ENCODE data around the gene NRCAM.

The NRCAM gene

GRCh38 chr7:108423089-108423989, 32.9 kb downstream of the NRCAM start:
- DNase-seq = no peak

DNA sequence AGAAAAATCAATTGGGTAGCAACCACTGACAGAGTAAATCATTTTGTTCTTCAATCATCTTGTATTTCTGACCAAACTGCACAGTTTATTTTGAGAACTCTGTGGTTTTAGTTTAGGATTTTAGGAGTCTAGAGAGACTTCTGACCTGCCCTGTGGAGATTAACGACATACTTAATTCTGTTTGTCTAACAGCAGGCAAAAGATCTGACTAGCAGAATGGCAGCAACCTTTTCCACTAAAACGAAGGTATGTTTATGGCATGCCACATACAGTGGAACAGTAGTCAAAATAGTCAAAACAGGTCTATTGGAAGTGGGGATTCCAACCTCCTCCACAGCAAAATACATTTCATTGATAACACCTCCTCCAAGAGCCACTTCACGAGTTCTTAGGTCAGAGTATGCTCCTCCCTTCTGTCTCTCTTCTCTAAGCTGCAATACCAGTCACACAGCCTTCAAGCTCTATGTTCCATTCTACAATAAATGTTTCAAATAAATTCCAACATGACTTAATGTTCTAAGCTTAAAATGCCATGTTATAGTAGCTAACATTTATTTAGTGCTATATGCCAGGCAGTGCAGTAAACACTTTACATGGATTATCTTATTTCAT, 34.4 kb downstream of the NRCAM start:
- no peak for DNase-seq

GRCh38 chr7:108419961-108420908, 36.0 kb downstream of the NRCAM start:
- peak in 1 of 2 experiments; percentile 3 for DNase-seq

DNA sequence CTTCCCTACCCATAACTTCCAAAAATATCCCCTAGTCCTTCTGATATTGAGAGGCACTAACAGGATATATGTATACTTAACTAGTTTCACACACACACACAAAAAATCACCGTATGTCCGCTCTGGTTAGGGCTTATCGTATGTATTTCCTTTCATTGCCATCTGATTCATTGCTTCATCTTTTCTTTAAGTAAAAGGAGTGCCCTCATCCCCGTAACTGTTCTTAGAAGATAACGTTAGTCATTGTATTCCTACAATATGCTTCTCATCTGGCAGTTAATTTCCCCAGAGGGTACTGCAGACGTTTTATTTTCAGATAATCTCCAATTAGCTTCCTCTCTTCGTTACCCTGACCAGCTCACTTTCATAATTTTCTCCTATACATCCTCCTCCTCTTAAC, 37.3 kb downstream of the NRCAM start:
- DNase-seq = peak in 1 of 2 experiments; percentile 8

DNA sequence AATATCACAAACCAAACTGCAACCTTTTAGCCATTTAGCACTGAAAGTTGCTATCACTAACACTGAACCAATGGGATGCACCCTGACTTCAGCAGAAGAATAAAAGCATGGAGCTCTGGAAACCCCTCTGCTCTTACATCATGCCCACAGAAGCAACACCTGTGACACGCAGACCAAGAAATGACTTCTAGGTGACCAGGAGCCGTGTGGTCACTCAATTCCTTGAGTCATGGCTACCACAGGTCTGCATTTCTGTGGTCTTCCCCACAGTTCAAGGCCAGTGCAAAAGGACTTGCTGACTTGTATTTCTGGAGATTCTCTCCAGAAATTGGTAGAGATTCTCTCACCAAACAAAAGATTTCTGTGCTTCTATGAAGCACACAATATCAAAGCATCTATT, 38.3 kb downstream of the NRCAM start:
- no peak for DNase-seq

- no peak for DNase-seq
These were observed 39.1 kb downstream of the NRCAM start for GRCh38 chr7:108417144-108417543.

- peak; percentile 74 to 79 for DNase-seq
These were observed 40.3 kb downstream of the NRCAM start for GRCh38 chr7:108415821-108416536.

DNA sequence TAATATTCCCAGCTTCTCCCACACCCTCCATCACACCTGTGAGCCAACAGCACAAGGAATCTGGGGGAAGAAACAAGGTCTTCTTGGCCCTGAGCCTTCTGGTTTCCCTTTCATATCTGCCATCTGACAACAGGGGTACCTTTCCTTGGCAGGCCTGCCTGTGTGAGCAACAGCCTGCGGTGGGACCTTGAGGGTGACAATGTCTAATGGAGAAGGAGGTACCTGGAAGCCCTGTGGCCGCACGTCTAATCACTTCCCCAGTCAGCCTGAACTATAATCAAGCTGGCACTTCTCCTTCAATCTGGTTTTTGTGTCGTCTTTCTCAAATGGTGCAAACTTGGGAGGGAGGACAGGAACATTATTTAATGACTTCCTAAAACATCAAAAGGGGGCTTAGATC, 41.2 kb downstream of the NRCAM start:
- no peak for DNase-seq

- DNase-seq = no peak
These were observed 42.3 kb downstream of the NRCAM start for GRCh38 chr7:108413782-108414492.

DNA sequence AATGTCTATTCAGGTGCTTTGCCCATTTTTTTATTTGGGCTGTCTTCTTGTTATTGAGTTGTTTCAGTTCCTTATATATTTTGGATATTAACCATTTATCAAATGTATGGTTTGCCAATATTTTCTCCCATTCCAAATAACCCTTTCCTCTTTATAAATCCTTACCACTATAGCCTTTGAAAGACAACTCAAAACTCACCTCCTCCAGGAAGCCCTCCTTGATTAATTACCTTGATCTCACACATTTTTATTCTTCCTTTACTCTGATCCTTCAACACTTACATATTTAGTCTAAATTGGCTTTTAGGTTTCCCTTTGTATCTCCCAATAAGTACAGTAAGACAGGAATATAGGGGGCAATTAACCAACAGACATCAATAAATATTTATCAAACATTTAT, 42.9 kb downstream of the NRCAM start:
- DNase-seq = no peak

DNA sequence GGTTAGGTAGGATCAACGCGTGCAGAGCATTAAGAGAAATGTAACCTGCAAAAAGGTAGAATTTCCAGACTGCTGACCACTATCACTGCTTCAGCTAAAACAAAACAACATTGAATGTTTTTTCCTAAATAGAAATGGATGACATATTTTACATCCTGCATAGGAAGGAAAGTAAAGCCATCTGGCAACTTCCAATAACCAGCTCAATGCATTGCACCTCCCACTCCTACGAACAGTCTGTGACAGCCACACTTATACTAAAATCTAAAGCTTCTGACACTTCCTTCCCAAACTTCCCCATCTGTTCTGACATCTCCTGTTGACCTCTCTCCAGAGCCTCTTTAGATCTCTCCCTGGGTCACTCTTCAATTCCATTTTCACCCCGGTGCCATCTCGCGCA, 47.1 kb downstream of the NRCAM start:
- DNase-seq = no peak

- no peak for DNase-seq
These were observed 47.8 kb downstream of the NRCAM start for GRCh38 chr7:108408296-108408991.

- no peak for DNase-seq
These were observed 48.6 kb downstream of the NRCAM start for GRCh38 chr7:108407676-108408075.

- no peak for DNase-seq
These were observed 49.9 kb downstream of the NRCAM start for GRCh38 chr7:108406222-108406890.

DNA sequence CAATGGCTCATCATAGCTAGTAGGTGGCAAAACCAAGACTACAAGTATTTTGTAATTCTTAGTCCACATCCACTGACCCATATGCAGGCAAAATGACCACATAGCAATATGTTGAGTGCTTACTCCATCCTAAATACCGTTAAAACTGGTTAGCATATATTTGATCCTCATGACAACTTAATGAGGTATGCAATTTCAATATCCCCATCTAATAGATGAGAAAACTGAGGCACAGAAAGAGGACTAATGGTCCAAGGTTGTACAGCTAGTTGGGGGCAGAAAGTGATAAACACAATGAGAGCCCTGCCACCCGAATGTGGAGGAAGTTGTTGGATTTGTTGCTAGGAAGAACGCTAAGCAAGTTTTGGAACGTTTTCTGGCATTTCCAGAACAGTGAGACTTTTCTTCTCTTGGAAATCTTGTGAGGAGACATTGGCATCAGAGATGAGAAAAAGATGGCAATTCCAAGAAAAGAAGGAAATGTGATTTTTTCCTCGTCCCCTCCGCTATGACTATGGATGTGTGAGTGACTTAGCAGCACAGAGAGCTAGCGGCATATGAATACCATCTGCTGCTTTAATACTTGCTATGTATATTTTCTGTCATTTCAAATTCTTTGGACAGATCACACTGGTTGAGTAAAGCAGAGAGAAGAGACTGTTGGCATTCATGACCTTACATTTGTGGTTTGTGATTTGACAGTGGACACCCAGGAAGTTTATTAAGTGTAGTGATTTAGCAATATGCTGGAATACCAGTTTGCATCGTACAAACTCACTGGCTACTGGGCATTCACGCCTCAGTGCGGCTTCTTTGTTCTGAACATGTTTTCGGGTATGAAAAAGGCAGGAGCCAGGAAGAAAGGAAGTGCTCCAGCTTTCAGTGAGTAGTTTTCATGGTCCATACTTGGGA, 51.5 kb downstream of the NRCAM start:
- no peak for DNase-seq

DNA sequence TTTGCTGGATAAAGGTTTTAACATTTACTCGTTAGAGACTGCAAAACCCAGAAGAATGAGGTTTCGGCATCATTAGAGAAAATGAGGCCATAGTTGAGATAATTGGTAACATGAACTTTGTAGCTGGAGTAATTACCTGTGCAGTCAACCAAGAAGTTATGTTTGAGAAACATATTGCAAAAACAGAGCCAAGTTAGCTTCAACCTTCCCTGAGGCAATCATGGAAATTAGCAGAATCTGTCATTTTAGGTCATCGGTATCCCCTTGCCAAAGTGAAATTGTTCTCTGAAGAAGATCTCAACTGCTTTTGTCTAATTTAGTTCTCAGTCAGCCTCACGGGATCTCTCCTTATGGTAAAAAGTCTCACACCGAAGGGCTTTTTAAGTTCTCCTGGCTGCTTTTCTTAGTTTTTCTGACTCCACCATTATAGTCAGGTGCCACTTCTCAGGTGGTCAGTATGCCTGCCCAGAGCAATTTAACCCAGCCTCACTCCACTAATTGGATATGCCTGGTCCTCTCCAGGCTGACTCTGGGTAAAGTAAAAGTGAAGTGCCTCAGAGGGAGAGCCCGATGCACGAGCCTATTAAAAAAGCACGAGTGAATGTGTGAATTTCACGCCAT, 52.5 kb downstream of the NRCAM start:
- DNase-seq = no peak

GRCh38 chr7:108402865-108403264, 53.4 kb downstream of the NRCAM start:
- DNase-seq = no peak

- no peak for DNase-seq
These were observed 60.2 kb downstream of the NRCAM start for GRCh38 chr7:108396080-108396479.

GRCh38 chr7:108395426-108395825, 60.8 kb downstream of the NRCAM start:
- DNase-seq = no peak

All from AML-193 (cell line).